HCEC 1CT (cell line): ENCODE measurements around the gene TRIM63.

Experiments
- DNase-seq: peaks from one replicate; pipeline ENCODE4 v3.0.0-alpha.2; 2017

Gene TRIM63

DNA sequence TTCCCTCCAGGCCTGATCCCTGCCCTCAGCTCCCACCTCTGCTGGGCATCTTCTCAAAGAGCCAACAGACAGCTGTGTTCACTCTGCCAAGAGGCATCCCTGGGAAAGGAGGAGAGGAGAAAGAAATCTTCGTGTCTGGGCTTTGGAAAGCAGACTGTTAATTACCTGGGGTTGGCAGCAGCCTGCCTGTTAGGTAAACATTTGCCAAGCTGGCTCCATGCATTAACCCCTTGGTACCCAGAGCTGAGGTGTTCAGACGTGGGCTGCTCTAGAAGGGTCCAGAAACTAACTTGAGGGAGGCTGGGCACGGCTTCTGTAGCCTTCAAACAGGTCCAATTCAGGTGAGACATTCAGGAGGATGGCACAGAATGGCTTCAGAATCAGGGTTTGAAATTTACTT lies 54.6 kb downstream of the TRIM63 start:
- DNase-seq = no peak

DNA sequence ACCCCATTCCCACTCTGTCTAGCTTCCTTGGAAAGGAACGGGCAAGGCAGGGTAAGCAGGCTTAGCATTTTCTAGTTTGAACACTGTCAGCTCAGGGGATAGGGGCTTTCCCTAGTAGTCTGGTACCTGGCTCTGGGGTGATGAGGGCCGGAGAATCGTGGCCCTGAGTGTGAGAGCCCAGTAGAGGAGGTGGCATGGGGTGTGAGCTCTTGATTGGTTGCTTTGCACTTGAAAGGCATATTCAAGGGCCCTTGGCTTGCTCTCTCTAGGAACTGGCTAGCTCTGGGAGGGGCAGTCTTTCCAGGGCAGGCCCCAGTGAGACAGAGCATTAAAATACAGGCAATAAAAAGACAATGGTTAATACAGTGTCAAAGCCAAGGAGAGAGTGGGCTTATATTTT lies 56.6 kb downstream of the TRIM63 start:
- no peak for DNase-seq

DNA sequence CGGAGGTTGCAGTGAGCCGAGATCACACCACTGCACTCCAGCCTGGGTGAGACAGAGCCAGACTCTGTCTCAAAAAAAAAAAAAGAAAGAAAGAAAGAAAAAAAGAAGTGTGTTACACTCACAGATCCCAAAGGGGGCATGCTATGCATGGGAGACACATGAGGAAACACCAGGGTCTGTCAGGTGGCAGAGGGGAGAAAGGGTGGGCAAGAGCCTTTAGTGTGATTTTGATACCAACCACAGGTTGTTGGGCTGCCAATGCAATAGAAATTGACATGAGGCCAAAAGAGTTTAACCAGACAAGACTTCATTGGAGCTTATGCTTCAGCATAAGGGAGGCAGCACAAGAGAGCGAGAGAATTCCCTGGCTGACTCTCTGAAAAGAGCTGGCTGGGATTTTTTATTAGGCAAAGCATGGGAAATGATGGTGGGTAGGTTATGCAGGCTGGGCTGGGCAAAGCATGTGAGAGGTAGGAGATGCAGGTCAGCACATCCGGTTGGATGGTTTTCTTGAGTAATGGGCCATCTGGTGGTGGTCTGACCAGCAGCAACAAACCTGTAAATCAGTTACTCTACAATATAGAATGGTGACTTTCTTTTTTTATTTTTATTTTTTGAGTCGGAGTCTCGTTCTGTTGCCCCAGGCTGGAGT lies 57.5 kb downstream of the TRIM63 start:
- no peak for DNase-seq

GRCh38 chr1:26006710-26007109 lies 60.7 kb downstream of the TRIM63 start:
- no peak for DNase-seq

- DNase-seq = no peak
Measured at GRCh38 chr1:26005434-26006105, 61.9 kb downstream of the TRIM63 start.

DNA sequence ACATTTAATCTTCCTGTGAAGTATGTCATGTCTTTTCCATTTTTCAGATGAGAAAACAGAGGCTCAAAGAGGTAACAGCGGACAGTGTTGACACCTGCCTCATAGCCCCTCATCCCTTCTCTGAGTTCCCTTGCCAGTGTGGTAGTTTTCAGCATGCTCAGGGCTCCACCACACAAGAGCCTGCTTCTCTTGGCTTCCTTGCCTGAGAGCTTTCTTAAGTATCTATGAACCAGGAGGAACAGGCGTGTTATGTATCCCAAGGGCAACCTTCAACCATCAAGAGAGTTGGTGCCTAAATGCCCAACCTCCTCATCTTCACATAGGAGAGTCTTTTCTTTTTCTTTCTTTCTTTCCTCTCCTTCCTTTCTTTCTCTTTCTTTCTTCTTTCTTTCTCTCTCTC lies 63.7 kb downstream of the TRIM63 start:
- no peak for DNase-seq

DNA sequence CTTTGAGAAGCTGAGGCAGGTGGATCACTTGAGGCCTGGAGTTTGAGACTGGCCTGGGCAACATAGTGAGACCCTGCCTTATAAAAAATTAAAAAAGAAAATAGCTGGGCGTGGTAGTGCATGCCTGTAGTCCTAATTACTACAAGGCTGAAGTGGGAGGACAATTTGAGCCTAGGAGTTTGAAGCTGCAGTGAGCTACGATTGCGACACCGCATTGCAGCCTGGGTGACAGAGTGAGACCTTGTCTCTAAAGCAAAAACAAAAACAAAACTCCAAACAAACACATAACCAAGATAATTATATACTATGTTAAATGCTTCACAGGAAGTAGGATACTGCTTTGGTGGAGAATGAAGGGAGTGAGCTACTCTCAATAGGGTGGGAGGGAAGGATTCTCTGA lies 64.2 kb downstream of the TRIM63 start:
- DNase-seq = no peak
